HEK293T (cell line): ENCODE measurements around the gene MARS1.

ENCODE experiments used
- ARNT ChIP-seq: fragments of 450-650 bp; IDR thresholded peaks from 2 replicates; pipeline ENCODE4 v1.6.1; 2017; ENCODE audit warnings: mild to moderate bottlenecking
- BHLHE40 ChIP-seq: fragments of 450-650 bp; IDR thresholded peaks from 2 replicates; pipeline ENCODE4 v1.6.1; 2016; ENCODE audit warnings: mild to moderate bottlenecking, moderate library complexity, borderline replicate concordance
- ELF4 ChIP-seq: fragments of 450-650 bp; IDR thresholded peaks from 2 replicates; pipeline ENCODE4 v1.6.1; 2017; ENCODE audit warnings: antibody characterized with exemption
- FOXA1 ChIP-seq: fragments of 450-650 bp; IDR thresholded peaks from 2 replicates; pipeline ENCODE4 v1.6.1; 2016; ENCODE audit warnings: mild to moderate bottlenecking
- FOXK2 ChIP-seq: fragments of 450-650 bp; IDR thresholded peaks from 2 replicates; pipeline ENCODE4 v1.6.1; 2016; ENCODE audit warnings: mild to moderate bottlenecking
- FOXM1 ChIP-seq: fragments of 450-650 bp; IDR thresholded peaks from 2 replicates; pipeline ENCODE4 v1.6.1; 2017; ENCODE audit warnings: mild to moderate bottlenecking, borderline replicate concordance
- L3MBTL2 ChIP-seq: fragments of 450-650 bp; conservative IDR thresholded peaks from 2 replicates; pipeline ENCODE4 v1.6.1; 2016; ENCODE audit warnings: mild to moderate bottlenecking
- NFRKB ChIP-seq: fragments of 450-650 bp; IDR thresholded peaks from 2 replicates; pipeline ENCODE4 v1.6.1; 2016; ENCODE audit warnings: mild to moderate bottlenecking, moderate library complexity
- SP1 ChIP-seq: fragments of 450-650 bp; IDR thresholded peaks from 2 replicates; pipeline ENCODE4 v1.6.1; 2017
- TARDBP ChIP-seq: fragments of 450-650 bp; IDR thresholded peaks from 2 replicates; pipeline ENCODE4 v1.6.1; 2016
- ZNF384 ChIP-seq: fragments of 450-650 bp; IDR thresholded peaks from 2 replicates; pipeline ENCODE4 v1.6.1; 2016

- no peak for TF ChIP-seq FOXA1
- no peak for TF ChIP-seq TARDBP
- TF ChIP-seq NFRKB: no peak
- no peak for TF ChIP-seq ZNF384
- no peak for TF ChIP-seq SP1
- TF ChIP-seq BHLHE40: no peak
- TF ChIP-seq L3MBTL2: no peak
- no peak for TF ChIP-seq FOXK2
- no peak for TF ChIP-seq ARNT
- TF ChIP-seq FOXM1: no peak
- no peak for TF ChIP-seq ELF4
These were observed 49.5 kb upstream of the MARS1 start for GRCh38 chr12:57438400-57438799.
